DOHH2 (cell line): ENCODE measurements around the gene ASXL1.

Source experiments
- H3F3A ChIP-seq: fragments of 200-600 bp; sonication (generic), shearing (Covaris generic); 2 replicates; pipeline ENCODE4 v1.6.0; 2016; ENCODE audit warnings: antibody characterized with exemption, mild to moderate bottlenecking; ENCODE audit not compliant: control insufficient read depth, insufficient read depth
- H3K27ac ChIP-seq: fragments of 200-600 bp; sonication (generic); 2 replicates; pipeline ENCODE4 v1.5.1; 2014; ENCODE audit warnings: low read depth, mild to moderate bottlenecking, low read length, moderate library complexity
- H3K27me3 ChIP-seq: fragments of 200-600 bp; sonication (generic); 2 replicates; pipeline ENCODE4 v1.6.1; 2014; ENCODE audit warnings: mild to moderate bottlenecking, low read length, mixed read lengths; ENCODE audit not compliant: control insufficient read depth
- H3K36me3 ChIP-seq: fragments of 200-600 bp; sonication (generic); 2 replicates; pipeline ENCODE4 v1.6.1; 2014; ENCODE audit warnings: mild to moderate bottlenecking, low read length, moderate library complexity, mixed read lengths; ENCODE audit not compliant: control insufficient read depth
- H3K4me1 ChIP-seq: fragments of 200-600 bp; sonication (generic); 2 replicates; pipeline ENCODE4 v1.6.1; 2014; ENCODE audit warnings: mild to moderate bottlenecking, low read length, mixed read lengths; ENCODE audit not compliant: control insufficient read depth
- H3K4me2 ChIP-seq: fragments of 200-600 bp; sonication (generic); 2 replicates; pipeline ENCODE4 v1.6.0; 2014; ENCODE audit warnings: mild to moderate bottlenecking, low read length, moderate library complexity
- H3K4me3 ChIP-seq: fragments of 200-600 bp; sonication (generic); 2 replicates; pipeline ENCODE4 v1.5.1; 2014; ENCODE audit warnings: mild to moderate bottlenecking, low read length, mixed read lengths
- H3K79me2 ChIP-seq: fragments of 200-600 bp; sonication (generic); 2 replicates; pipeline ENCODE4 v1.6.1; 2014; ENCODE audit warnings: mild to moderate bottlenecking, low read length, mixed read lengths; ENCODE audit not compliant: control insufficient read depth
- H3K9me2 ChIP-seq: fragments of 200-600 bp; sonication (generic); replicated peaks from 2 replicates; pipeline ENCODE4 v1.6.1; 2014; ENCODE audit warnings: mild to moderate bottlenecking, low read length, mixed read lengths; ENCODE audit not compliant: control insufficient read depth
- H3K9me3 ChIP-seq: fragments of 200-600 bp; sonication (generic); 2 replicates; pipeline ENCODE4 v1.6.1; 2014; ENCODE audit warnings: antibody characterized with exemption, low read length, mixed read lengths; ENCODE audit not compliant: control insufficient read depth, insufficient read depth
- H4K20me1 ChIP-seq: fragments of 200-600 bp; sonication (generic); 2 replicates; pipeline ENCODE4 v1.6.0; 2014; ENCODE audit warnings: low read depth, mild to moderate bottlenecking, antibody characterized with exemption, low read length, moderate library complexity; ENCODE audit not compliant: control insufficient read depth, insufficient read depth
- CTCF ChIP-seq: fragments of 200-600 bp; sonication (generic); IDR thresholded peaks from one replicate; pipeline ENCODE4 v1.5.1; 2014; ENCODE audit warnings: antibody characterized with exemption, mild to moderate bottlenecking, low read depth, low read length; ENCODE audit not compliant: poor library complexity, severe bottlenecking
- EZH2phosphoT487 ChIP-seq: fragments of 200-600 bp; sonication (generic); IDR thresholded peaks from 2 replicates; pipeline ENCODE4 v1.6.1; 2017; ENCODE audit warnings: borderline replicate concordance, mild to moderate bottlenecking, antibody characterized with exemption, low read length, moderate library complexity, mixed read lengths

ASXL1 gene

GRCh38 chr20:32329817-32330554 lies 28.1 kb upstream of the ASXL1 start:
- no peaks in the 10 kb centered on the region for H3K27me3 ChIP-seq
- H3K4me1 ChIP-seq, result peaks cover 21% of the 10 kb centered on the region
- no peaks in the 10 kb centered on the region for H3K9me2 ChIP-seq
- H3K4me3 ChIP-seq, result no peak overlapping the region
- H3K4me2 ChIP-seq, result no peak overlapping the region
- peaks cover 58% of the 10 kb centered on the region for H3K36me3 ChIP-seq
- TF ChIP-seq CTCF (no peak), EZH2phosphoT487 (no peak)
- no peaks in the 10 kb centered on the region for H3K9me3 ChIP-seq
- no peaks in the 10 kb centered on the region for H3K79me2 ChIP-seq
- H3F3A ChIP-seq, result 0 out of 2 replicates have a peak, but pooled peaks cover 2% of the 10 kb centered on the region
- no peak overlapping the region for H3K27ac ChIP-seq
- no peaks in the 10 kb centered on the region for H4K20me1 ChIP-seq

GRCh38 chr20:32330555-32330897 lies 27.6 kb upstream of the ASXL1 start:
- Histone ChIP-seq H3K79me2 (no peaks in the 10 kb centered on the region), H3K9me3 (no peaks in the 10 kb centered on the region), H3K27me3 (no peaks in the 10 kb centered on the region), H3K27ac (no peak overlapping the region), H3K9me2 (no peaks in the 10 kb centered on the region), H3K36me3 (peaks cover 58% of the 10 kb centered on the region), H4K20me1 (no peaks in the 10 kb centered on the region), H3F3A (0 out of 2 replicates have a peak, but pooled peaks cover 2% of the 10 kb centered on the region), H3K4me2 (no peak overlapping the region), H3K4me1 (peaks cover 21% of the 10 kb centered on the region), H3K4me3 (no peak overlapping the region)
- TF ChIP-seq EZH2phosphoT487 (no peak), CTCF (no peak)

GRCh38 chr20:32332614-32333013 lies 25.5 kb upstream of the ASXL1 start:
- no peak for TF ChIP-seq CTCF
- TF ChIP-seq EZH2phosphoT487, result no peak
- no peak overlapping the region for H3K27ac ChIP-seq
- H3K79me2 ChIP-seq, result no peaks in the 10 kb centered on the region
- no peak overlapping the region for H3K4me2 ChIP-seq
- no peaks in the 10 kb centered on the region for H3K9me2 ChIP-seq
- H3F3A ChIP-seq, result peaks cover 5% of the 10 kb centered on the region; the same call in 1 of the 2 replicates
- no peak overlapping the region for H3K4me3 ChIP-seq
- peaks cover 28% of the 10 kb centered on the region for H3K4me1 ChIP-seq
- no peaks in the 10 kb centered on the region for H3K9me3 ChIP-seq
- H4K20me1 ChIP-seq, result no peaks in the 10 kb centered on the region
- H3K27me3 ChIP-seq, result no peaks in the 10 kb centered on the region
- H3K36me3 ChIP-seq, result peaks cover 42% of the 10 kb centered on the region
